AG10803 (cell line): ENCODE measurements around the gene ZSWIM8.
"Not testable (repeated sequence)": the region's sequence is repeated elsewhere in the genome, so short reads cannot be mapped to it uniquely, and the experiment has no call there.

ENCODE experiments used
- DNase-seq: peaks from one replicate; pipeline ENCODE4 v3.0.0; 2010; ENCODE audit warnings: low read depth
- H3K4me3 ChIP-seq: 2 replicates; pipeline ENCODE4 v1.5.1; 2011; ENCODE audit warnings: mild to moderate bottlenecking, low read length, control low read depth
- TF ChIP-seq, protein P1 (sequence below): conservative IDR thresholded peaks from 2 replicates; pipeline ENCODE4 v1.5.1; 2011; ENCODE audit warnings: mild to moderate bottlenecking, low read length, control low read depth, inconsistent platforms

ZSWIM8 gene

GRCh38 chr10:73818402-73818801 is 33.0 kb downstream of the ZSWIM8 start:
- no peak overlapping the region for H3K4me3 ChIP-seq
- TF ChIP-seq, protein P1, sequence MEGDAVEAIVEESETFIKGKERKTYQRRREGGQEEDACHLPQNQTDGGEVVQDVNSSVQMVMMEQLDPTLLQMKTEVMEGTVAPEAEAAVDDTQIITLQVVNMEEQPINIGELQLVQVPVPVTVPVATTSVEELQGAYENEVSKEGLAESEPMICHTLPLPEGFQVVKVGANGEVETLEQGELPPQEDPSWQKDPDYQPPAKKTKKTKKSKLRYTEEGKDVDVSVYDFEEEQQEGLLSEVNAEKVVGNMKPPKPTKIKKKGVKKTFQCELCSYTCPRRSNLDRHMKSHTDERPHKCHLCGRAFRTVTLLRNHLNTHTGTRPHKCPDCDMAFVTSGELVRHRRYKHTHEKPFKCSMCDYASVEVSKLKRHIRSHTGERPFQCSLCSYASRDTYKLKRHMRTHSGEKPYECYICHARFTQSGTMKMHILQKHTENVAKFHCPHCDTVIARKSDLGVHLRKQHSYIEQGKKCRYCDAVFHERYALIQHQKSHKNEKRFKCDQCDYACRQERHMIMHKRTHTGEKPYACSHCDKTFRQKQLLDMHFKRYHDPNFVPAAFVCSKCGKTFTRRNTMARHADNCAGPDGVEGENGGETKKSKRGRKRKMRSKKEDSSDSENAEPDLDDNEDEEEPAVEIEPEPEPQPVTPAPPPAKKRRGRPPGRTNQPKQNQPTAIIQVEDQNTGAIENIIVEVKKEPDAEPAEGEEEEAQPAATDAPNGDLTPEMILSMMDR, result no peak
- no peak for DNase-seq

DNA sequence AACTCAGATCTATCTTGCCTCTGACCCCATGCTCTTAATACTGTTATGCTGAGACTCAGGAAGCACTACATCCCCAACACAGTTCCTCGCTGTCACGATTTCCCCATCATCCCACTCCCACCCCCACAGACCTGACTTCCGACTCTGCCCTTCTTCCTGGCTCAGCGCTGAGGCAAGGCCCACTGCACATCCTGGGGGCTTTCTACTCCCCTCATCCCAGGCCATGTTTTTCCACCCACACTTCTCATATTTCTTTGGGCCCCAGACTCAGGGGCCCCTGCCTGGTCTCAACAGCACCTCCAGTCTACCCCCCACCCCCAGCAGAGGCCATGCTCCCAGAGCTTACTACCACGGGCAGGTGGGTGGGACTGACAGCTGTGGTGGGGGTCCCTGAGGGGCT is 33.7 kb downstream of the ZSWIM8 start:
- no peak for DNase-seq
- no peak overlapping the region for H3K4me3 ChIP-seq
- TF ChIP-seq, protein P1, result no peak

- H3K4me3 ChIP-seq, result no peak overlapping the region
- TF ChIP-seq, protein P1, result no peak
- no peak for DNase-seq
Measured at GRCh38 chr10:73819513-73820093, 34.2 kb downstream of the ZSWIM8 start.

DNA sequence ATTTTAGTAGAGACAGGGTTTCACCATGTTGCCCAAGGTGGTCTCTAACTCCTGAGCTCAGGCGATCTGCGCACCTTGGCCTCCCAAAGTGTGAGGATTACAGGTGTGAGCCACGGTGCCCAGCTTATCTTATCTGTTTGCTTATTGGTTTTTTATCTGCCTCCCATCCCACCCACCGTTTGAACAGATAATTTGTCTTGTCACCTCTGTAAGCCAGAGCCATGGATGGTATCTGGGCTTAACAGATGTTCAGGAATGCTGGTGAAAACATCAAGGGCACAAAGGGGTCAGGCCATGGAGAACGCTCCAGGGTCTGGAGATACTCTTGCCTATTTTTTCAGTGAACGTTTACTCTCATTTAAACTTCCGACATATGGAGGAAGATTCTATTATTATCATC is 38.0 kb downstream of the ZSWIM8 start:
- no peak for DNase-seq
- no peak overlapping the region for H3K4me3 ChIP-seq
- TF ChIP-seq, protein P1, result no peak

DNA sequence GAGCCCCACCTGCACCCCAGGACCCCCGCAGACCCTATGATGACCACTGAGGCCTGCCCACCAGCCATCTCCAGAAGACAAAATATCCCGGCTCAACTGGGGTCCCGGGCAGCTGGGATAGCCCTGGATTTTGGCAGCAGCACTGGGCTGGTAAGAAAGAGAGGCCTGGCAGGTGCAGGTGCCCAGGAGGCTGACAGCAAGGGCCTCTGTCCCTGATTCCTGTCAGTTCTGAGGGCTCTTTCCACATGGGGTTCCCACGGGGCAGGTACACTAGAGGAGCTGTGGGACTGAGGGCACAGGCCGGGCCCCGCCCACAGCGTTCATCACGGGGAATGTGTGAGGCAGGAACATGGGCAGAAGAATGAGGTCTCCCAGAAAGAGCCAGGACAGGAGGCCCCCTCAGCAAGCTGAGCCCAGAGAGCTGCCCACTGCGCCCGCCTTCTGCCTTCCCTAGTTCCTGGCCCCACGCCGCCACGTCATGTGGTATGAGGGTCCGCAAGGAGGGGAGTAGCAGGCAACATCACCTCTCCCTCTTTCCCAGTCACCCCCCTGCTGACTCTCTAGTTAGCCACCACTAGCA is 38.8 kb downstream of the ZSWIM8 start:
- no peak overlapping the region for H3K4me3 ChIP-seq
- no peak for DNase-seq

DNA sequence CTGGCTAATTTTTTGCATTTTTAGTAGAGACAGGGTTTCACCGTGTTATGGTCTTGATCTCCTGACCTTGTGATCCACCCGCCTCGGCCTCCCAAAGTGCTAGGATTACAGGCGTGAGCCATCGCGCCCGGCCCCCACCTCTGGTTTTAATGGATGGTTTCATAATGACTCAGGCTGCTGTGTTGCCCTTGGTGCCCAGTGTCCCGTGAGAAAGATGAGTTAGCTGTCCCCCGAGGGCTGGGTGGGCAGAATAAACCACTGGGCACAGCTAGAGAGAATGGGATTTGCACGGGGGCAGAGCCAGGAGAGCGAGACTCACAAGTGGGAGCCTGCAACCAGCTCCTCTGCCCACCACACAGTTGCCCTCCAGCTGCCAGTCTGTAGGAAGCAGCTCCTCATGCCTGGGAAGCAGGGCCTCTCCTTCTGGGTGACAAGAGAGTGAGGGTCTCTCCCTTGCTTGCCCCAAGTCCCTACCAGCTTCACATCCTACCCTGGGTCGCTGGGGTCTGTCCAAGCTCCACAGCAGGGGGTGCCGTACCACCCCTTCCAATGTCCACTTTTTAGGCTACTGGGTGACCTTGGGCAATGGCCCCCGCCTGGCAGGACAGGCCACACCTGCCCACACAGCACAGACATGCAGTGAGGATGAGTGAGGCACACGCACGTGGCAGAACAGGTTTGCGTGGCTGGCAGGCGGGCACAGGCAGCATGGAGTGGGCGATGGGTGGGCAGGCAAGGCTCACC is 42.1 kb downstream of the ZSWIM8 start:
- no peak overlapping the region for H3K4me3 ChIP-seq
- DNase-seq, result no peak
- TF ChIP-seq, protein P1, result no peak

More for the DNA sequence above, 38.8 kb downstream of the ZSWIM8 start:
- TF ChIP-seq, protein P1, result no peak

DNA sequence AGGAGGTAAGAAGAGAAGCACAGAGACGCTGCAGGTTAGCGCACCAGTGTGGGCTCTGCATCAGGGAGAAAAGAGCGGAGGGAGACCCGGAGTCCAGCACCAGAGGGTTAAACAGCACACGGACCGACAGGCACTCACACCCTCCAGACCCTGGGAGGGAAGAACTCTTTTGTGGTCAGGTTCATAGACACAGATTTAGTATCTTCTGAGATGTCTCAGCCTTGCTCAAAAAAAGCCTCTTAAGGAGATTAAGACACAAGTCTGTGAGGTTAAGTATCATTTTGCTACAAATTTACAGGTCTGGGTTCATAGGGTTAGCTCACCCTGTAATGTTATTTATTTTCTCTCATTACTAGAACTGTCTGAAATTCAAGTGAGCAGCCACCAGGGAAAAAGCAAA is 42.8 kb downstream of the ZSWIM8 start:
- H3K4me3 ChIP-seq, result no peak overlapping the region
- no peak for DNase-seq
- TF ChIP-seq, protein P1, result no peak

GRCh38 chr10:73829090-73829489 is 43.7 kb downstream of the ZSWIM8 start:
- H3K4me3 ChIP-seq, DNase-seq: not testable (repeated sequence)
